Common myeloid progenitor, CD34-positive (primary cell): ENCODE data around the gene DOCK3.
"Not testable (repeated sequence)": the region's sequence is repeated elsewhere in the genome, so short reads cannot be mapped to it uniquely, and the experiment has no call there.

ENCODE experiments used
- CTCF ChIA-PET: fragments of 350-600 bp; sonication (Branson Sonifier 250); formaldehyde crosslinking; loops from one replicate; lab custom pipeline; 2021; ENCODE audit warnings: antibody characterized with exemption; lab: Charles Lee
- POLR2A ChIA-PET: fragments of 350-600 bp; sonication (Branson Sonifier 250); formaldehyde crosslinking; loops from one replicate; lab custom pipeline; 2021; ENCODE audit warnings: antibody characterized with exemption; lab: Charles Lee
- DNase-seq, 3 donors: peaks; one replicate each; pipeline versions ENCODE4 v3.0.0 to v3.0.0-alpha.2; 2013
- H3K27ac ChIP-seq, 2 experiments: 1 replicate in 1 of 2; 2 replicates in 1 of 2; pipeline ENCODE4 v1.7.0; 2013; ENCODE audit warnings: inconsistent platforms in 2 of 2, low read length in 2 of 2, mild to moderate bottlenecking in 2 of 2, low read depth in 1 of 2, moderate library complexity in 1 of 2; ENCODE audit not compliant: severe bottlenecking in 2 of 2, insufficient read depth in 1 of 2, poor library complexity in 1 of 2
- H3K27me3 ChIP-seq, 5 experiments: replicated peaks in 2 of 5; 1 replicate in 3 of 5; 2 replicates in 2 of 5; pipeline versions ENCODE4 v1.6.1 to v1.7.0; 2013; ENCODE audit warnings: low read length in 4 of 5, mild to moderate bottlenecking in 2 of 5, moderate library complexity in 2 of 5, inconsistent platforms in 1 of 5; ENCODE audit not compliant: insufficient read depth in 5 of 5, control insufficient read depth in 4 of 5
- H3K36me3 ChIP-seq, 4 experiments: 1 replicate in 2 of 4; 2 replicates in 2 of 4; pipeline versions ENCODE4 v1.6.1 to v1.7.0; 2013; ENCODE audit warnings: low read length in 3 of 4, control low read depth in 1 of 4, mild to moderate bottlenecking in 1 of 4; ENCODE audit not compliant: control insufficient read depth in 4 of 4, insufficient read depth in 4 of 4
- H3K4me1 ChIP-seq, 4 experiments: 1 replicate in 3 of 4; 2 replicates in 1 of 4; pipeline versions ENCODE4 v1.6.1 to v1.7.1; 2013; ENCODE audit warnings: low read length in 3 of 4, mild to moderate bottlenecking in 3 of 4, control low read depth in 1 of 4, inconsistent platforms in 1 of 4, moderate library complexity in 1 of 4; ENCODE audit not compliant: control insufficient read depth in 4 of 4, insufficient read depth in 4 of 4; ENCODE audit errors: control extremely low read depth in 1 of 4
- H3K4me3 ChIP-seq, 7 experiments: 1 replicate in 4 of 7; 2 replicates in 3 of 7; pipeline versions ENCODE4 v1.5.1 to v1.7.0; 2013; ENCODE audit warnings: mild to moderate bottlenecking in 7 of 7, low read length in 6 of 7, moderate library complexity in 6 of 7, inconsistent platforms in 2 of 7, low read depth in 2 of 7, control low read depth in 1 of 7; ENCODE audit not compliant: insufficient read depth in 4 of 7, control insufficient read depth in 1 of 7; ENCODE audit errors: extremely low read depth in 1 of 7
- H3K9me3 ChIP-seq, 5 experiments: 1 replicate in 4 of 5; 2 replicates in 1 of 5; pipeline versions ENCODE4 v1.6.1 to v1.7.1; 2013; ENCODE audit warnings: low read length in 4 of 5, mild to moderate bottlenecking in 2 of 5, inconsistent platforms in 1 of 5, low read depth in 1 of 5, moderate library complexity in 1 of 5; ENCODE audit not compliant: control insufficient read depth in 4 of 5, insufficient read depth in 2 of 5; ENCODE audit errors: control extremely low read depth in 1 of 5
- WGBS: methylation state at CpG from one replicate; pipeline ENCODE4 v1.1.5; 2013; ENCODE audit not compliant: insufficient coverage; 5-methylcytosine and 5-hydroxymethylcytosine counted together

DOCK3 gene

GRCh38 chr3:51122944-51123343 lies 448.2 kb downstream of the DOCK3 start:
- WGBS: 100% methylated on average over 2 of the region's 2 CpGs
- Histone ChIP-seq H3K36me3 (no peaks in the 10 kb centered on the region), H3K4me3 (no peak overlapping the region), H3K9me3 (peaks cover 0 to 9% (median 3%) of the 10 kb centered on the region in 5 experiments), H3K27ac (no peak overlapping the region), H3K27me3 (peaks cover 0 to 2% (median 0%) of the 10 kb centered on the region in 5 experiments), H3K4me1 (no peaks in the 10 kb centered on the region)
- POLR2A ChIA-PET: no interaction called here
- CTCF ChIA-PET: no interaction called here
- no peak for DNase-seq

DNA sequence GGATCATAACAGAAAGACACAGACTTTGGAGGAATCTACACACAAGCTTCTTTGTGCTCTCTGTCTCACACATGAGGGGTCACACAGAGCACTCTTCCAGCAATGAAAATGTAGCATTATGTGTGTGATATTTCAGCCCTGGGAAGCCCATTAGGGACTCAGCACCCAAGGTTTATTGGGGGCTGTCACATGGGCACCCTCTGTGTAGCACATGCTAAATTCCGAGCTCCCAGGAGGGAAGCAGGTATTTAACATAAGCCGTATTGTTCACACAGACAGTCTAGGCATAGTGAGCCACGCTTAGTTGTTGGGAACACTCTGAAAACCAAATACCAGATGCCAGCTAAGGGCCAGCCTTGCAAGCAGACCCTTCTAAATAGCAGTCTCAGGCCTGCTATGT lies 448.8 kb downstream of the DOCK3 start:
- no peak for DNase-seq
- Histone ChIP-seq H3K36me3 (no peaks in the 10 kb centered on the region), H3K27ac (no peak overlapping the region), H3K9me3 (peaks cover 0 to 9% (median 3%) of the 10 kb centered on the region in 5 experiments), H3K27me3 (peaks cover 0 to 2% (median 0%) of the 10 kb centered on the region in 5 experiments), H3K4me3 (no peak overlapping the region), H3K4me1 (no peaks in the 10 kb centered on the region)
- ChIA-PET CTCF (no interaction called here), POLR2A (no interaction called here)
- 94% methylated on average over 3 of the region's 3 CpGs for WGBS

- H3K36me3 ChIP-seq, H3K27me3 ChIP-seq, H3K4me1 ChIP-seq, POLR2A ChIA-PET, DNase-seq, H3K4me3 ChIP-seq, H3K27ac ChIP-seq, CTCF ChIA-PET: not testable (repeated sequence)
- H3K9me3 ChIP-seq: peaks cover 0 to 17% (median 3%) of the 10 kb centered on the region in 5 experiments
- 100% methylated on average over 1 of the region's 1 CpG for WGBS
Measured at GRCh38 chr3:51131607-51132006, 456.9 kb downstream of the DOCK3 start.

DNA sequence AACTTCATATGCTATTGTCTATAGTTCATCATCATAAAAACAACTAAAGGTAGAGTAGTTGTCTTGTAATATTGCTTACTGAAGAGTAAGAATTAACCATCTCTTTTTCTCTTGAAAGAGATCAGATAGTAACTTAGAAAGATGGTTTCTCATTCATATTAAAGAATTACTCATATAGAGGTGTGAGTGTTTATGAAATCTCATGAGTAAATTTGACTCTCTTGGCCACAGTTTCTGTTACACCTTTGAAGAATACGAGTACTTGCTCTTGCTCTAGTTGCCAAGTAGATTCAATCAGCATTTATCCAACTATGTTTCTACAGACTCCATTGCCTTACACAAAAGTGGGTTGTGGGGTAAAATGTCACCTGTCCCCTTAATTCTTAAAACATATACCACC lies 463.0 kb downstream of the DOCK3 start:
- CTCF ChIA-PET: no interaction called here
- Histone ChIP-seq H3K4me1 (no peaks in the 10 kb centered on the region), H3K4me3 (no peak overlapping the region), H3K27ac (no peak overlapping the region), H3K27me3 (no peaks in the 10 kb centered on the region), H3K36me3 (no peaks in the 10 kb centered on the region), H3K9me3 (peaks cover 0 to 3% (median 0%) of the 10 kb centered on the region in 5 experiments)
- WGBS: no CpG with 5 or more reads among the region's 1 CpG
- POLR2A ChIA-PET: no interaction called here
- DNase-seq: no peak

- H3K27me3 ChIP-seq: no peaks in the 10 kb centered on the region
- ChIA-PET POLR2A (no interaction called here), CTCF (no interaction called here)
- no peak overlapping the region for H3K27ac ChIP-seq
- no peaks in the 10 kb centered on the region for H3K36me3 ChIP-seq
- H3K4me1 ChIP-seq: no peaks in the 10 kb centered on the region
- H3K9me3 ChIP-seq: peaks cover 0 to 2% (median 0%) of the 10 kb centered on the region in 5 experiments
- WGBS: 100% methylated on average over 1 of the region's 1 CpG
- H3K4me3 ChIP-seq: no peak overlapping the region
- DNase-seq: no peak
Measured at GRCh38 chr3:51139616-51140015, 464.9 kb downstream of the DOCK3 start.

GRCh38 chr3:51141573-51141972 lies 466.8 kb downstream of the DOCK3 start:
- H3K27me3 ChIP-seq: peaks cover 0 to 2% (median 0%) of the 10 kb centered on the region in 5 experiments
- DNase-seq: peak in 1 of 3 donors; percentile 1
- POLR2A ChIA-PET: no interaction called here
- no peak overlapping the region for H3K4me3 ChIP-seq
- no peak overlapping the region for H3K27ac ChIP-seq
- CTCF ChIA-PET: no interaction called here
- WGBS: 85% methylated on average over 2 of the region's 2 CpGs
- peaks cover 0 to 2% (median 0%) of the 10 kb centered on the region in 4 experiments for H3K36me3 ChIP-seq
- peaks cover 0 to 2% (median 0%) of the 10 kb centered on the region in 5 experiments for H3K9me3 ChIP-seq
- no peaks in the 10 kb centered on the region for H3K4me1 ChIP-seq

DNA sequence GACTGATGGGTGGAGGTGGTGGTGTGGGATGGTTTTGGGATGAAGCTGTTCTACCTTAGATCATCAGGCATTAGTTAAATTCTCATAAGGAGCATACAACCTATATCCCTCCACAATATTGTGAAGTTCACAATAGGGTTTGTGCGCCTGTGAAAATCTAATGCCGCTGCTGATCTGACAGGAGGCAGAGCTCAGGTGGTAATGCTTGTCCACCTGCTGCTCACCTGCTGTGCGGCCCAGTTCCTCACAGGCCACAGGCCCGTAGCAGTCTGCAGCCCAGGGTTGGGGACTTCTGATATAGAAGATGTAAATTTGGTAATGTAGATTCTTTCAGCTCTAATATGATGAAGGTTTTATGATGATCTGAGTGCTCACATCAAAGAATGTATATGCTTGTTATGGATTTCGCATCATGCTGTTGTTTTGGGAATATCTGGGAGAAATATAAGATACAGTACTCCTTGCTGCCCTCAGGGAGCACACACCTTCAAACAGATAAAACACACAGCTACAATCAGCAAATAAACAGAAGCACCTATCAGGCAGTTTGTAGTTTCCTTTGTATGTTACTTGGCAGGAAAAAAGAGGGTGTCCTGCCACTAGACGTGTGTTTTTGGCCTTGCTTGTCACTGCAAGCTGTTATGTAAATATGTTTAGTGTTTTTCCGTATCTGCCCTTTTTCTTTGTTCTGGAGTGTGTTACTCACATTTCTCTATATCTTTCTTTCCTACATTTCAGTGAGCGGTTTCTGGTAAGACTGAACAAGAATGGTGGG lies 471.3 kb downstream of the DOCK3 start:
- H3K4me1 ChIP-seq: no peaks in the 10 kb centered on the region
- no peak overlapping the region for H3K27ac ChIP-seq
- POLR2A ChIA-PET: no interaction called here
- no peak for DNase-seq
- peaks cover 0 to 2% (median 0%) of the 10 kb centered on the region in 5 experiments for H3K27me3 ChIP-seq
- H3K4me3 ChIP-seq: no peak overlapping the region
- WGBS: 92% methylated on average over 4 of the region's 8 CpGs
- CTCF ChIA-PET: interaction anchor here (1.4 kb wide), 1 partner anchor 17 kb away, joined by 3 read pairs; no protein-coding TSS in a partner anchor
- H3K36me3 ChIP-seq: peaks cover 0 to 2% (median 0%) of the 10 kb centered on the region in 4 experiments
- no peaks in the 10 kb centered on the region for H3K9me3 ChIP-seq
